ENCODE data around the gene DAAM1.

DAAM1 gene

GRCh38 chr14:59166258-59166657 is 22.2 kb upstream of the DAAM1 start:
- CTCF ChIA-PET = no interaction called here
- POLR2A ChIA-PET = no interaction called here

GRCh38 chr14:59175404-59175803 is 13.1 kb upstream of the DAAM1 start:
- POLR2A ChIA-PET = no interaction called here
- no peak for DNase-seq (ENCODE audit: low read depth, low spot score)
- CTCF ChIA-PET = no interaction called here
- no peak overlapping the region for H3K4me3 ChIP-seq (ENCODE audit: low read depth, low read length)
- TF ChIP-seq CTCF (IDR thresholded peaks at IDR 0.05; ENCODE audit: insufficient read depth, low read length, missing control alignments) = no peak

More at GRCh38 chr14:59166258-59166657, 22.2 kb upstream of the DAAM1 start:
- TF ChIP-seq CTCF (IDR thresholded peaks at IDR 0.05; ENCODE audit: insufficient read depth, low read length, missing control alignments) = no peak
- DNase-seq (ENCODE audit: low read depth, low spot score) = no peak
- H3K4me3 ChIP-seq (ENCODE audit: low read depth, low read length) = no peak overlapping the region

GRCh38 chr14:59176765-59177164 is 11.7 kb upstream of the DAAM1 start:
- DNase-seq (ENCODE audit: low read depth, low spot score) = no peak
- H3K4me3 ChIP-seq (ENCODE audit: low read depth, low read length) = no peak overlapping the region
- POLR2A ChIA-PET = interaction anchor here (0.7 kb wide), 1 partner anchor 349 kb away, joined by 3 read pairs; no protein-coding TSS in a partner anchor
- CTCF ChIA-PET = interaction anchor here (0.7 to 1.2 kb wide), 3 partner anchors 38 to 267 kb away, joined by 3 to 5 read pairs (median 3); no protein-coding TSS in a partner anchor
- no peak for TF ChIP-seq CTCF (IDR thresholded peaks at IDR 0.05; ENCODE audit: insufficient read depth, low read length, missing control alignments)

GRCh38 chr14:59177262-59177661 is 11.2 kb upstream of the DAAM1 start:
- no peak for DNase-seq (ENCODE audit: low read depth, low spot score)
- ChIA-PET CTCF (interaction anchor here (1.2 kb wide), 1 partner anchor 267 kb away, joined by 5 read pairs; no protein-coding TSS in a partner anchor), POLR2A (interaction anchor here (0.6 kb wide), 1 partner anchor 391 kb away, joined by 3 read pairs; no protein-coding TSS in a partner anchor)
- H3K4me3 ChIP-seq (ENCODE audit: low read depth, low read length) = no peak overlapping the region
- no peak for TF ChIP-seq CTCF (IDR thresholded peaks at IDR 0.05; ENCODE audit: insufficient read depth, low read length, missing control alignments)

GRCh38 chr14:59181791-59182190 is 6.7 kb upstream of the DAAM1 start:
- CTCF ChIA-PET = no interaction called here

GRCh38 chr14:59182641-59183040 is 5.8 kb upstream of the DAAM1 start:
- POLR2A ChIA-PET = no interaction called here
- no peak overlapping the region for H3K4me3 ChIP-seq (ENCODE audit: low read depth, low read length)
- CTCF ChIA-PET = no interaction called here
- TF ChIP-seq CTCF (IDR thresholded peaks at IDR 0.05; ENCODE audit: insufficient read depth, low read length, missing control alignments) = no peak
- no peak for DNase-seq (ENCODE audit: low read depth, low spot score)

More at GRCh38 chr14:59181791-59182190, 6.7 kb upstream of the DAAM1 start:
- TF ChIP-seq CTCF (IDR thresholded peaks at IDR 0.05; ENCODE audit: insufficient read depth, low read length, missing control alignments) = no peak
- POLR2A ChIA-PET = no interaction called here
- H3K4me3 ChIP-seq (ENCODE audit: low read depth, low read length) = no peak overlapping the region
- DNase-seq (ENCODE audit: low read depth, low spot score) = no peak
